NCI-H69 (cell line): Measurements from ENCODE around the gene ARHGAP6.

Experiments
- DNase-seq: peaks from one replicate; lab custom pipeline; 2025; lab: John Stamatoyannopoulos, UW

Gene ARHGAP6

DNA sequence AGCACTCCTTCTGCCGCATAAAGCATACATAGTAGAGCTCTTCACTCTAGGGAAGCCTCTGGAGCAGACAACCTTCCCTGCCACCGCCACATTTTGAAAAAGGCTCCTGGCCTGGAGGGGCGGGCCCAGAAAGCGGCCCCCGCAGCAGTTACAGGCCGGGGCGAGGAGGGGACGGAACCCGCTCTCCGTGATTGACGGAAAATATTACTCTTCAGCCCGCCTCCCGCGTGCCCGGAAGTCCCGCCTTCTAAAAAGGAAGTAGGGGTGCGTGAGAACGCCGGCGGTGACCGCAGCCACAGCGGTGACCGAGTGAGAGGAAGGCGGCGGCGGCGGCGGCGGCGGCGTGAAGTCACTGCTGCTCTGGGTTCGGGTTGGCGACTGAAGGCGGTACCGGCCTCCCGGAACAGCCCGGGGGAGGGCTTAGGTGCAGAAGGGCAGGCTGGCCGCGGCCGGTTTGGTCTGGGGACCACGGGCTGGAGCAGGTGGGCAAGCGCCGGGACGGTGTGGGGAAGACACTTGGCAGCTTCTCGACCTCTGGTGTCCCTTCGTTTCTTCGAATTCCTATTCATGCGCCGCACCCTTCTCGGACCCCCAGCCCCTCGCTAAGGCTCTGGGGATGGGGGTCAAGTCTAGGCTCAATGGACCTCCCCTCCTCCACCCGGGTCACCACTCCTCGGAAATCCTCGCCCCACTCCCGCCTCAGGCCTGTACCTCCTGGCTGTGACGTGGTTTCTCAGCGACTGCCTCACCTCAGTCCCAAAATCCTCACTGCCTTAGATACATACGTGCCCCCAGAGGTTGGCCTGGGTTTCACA is 554.5 kb downstream of the ARHGAP6 start, which contains the start of gene HCCS:
Gene HCCS, plus strand, starts transcription at position 296 of the 815 bp plus-strand sequence. CDS start 729 bp downstream, outside the sequence.
- DNase-seq: peak; percentile 88

DNA sequence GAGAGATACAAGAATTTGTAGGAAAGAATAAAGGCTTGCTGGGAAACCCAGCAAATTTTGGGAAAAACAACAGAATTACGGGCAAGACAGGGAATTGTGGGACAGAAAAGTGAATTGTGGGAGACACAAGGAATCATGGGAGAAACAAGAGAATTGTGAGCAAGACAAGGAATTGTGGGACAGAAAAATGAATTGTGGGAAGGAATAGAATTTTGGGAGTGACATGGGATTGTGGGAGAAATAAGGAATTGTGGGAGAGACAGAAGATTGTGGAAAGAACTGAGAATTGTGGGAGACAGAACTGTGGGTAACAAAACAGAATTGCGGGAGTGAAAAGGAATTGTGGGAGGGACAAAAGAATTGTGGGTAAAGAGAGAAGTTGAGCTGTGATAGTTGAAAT is 555.8 kb downstream of the ARHGAP6 start:
- no peak for DNase-seq

DNA sequence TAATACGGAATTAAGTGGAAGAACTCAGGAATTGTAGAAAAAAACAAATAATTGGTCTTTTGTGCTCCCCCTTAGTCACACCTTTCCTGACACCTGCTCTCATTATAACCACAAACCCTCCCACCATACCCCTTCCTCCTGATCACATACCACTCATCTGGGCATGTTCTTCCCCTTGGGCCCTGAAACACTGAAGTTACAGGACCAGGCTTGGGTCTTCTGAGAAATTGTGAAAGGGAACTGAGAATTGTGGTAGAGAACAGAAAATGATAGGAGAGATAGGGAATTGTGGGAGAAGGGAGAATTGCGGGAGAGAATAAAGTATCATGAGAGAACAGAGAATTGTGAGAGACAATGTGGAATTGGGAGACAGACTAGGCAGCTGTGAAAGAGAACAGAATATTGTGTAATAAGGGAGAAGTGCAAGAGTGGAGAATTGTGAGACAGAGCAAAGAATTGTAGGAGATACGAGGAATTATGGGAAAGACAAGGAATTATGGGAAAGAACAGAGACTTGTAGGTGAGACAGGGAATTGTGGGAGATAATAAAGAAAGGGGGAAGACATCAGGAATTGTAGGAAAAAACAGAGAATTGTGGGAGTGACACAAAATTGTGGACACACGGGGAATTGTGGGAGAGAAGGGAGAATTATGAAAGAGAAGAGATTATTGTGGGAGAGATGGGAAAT is 557.3 kb downstream of the ARHGAP6 start:
- no peak for DNase-seq

- no peak for DNase-seq
Measured at GRCh38 chrX:11105080-11105479, 560.6 kb downstream of the ARHGAP6 start.

- no peak for DNase-seq
Measured at GRCh38 chrX:11103751-11104150, 562.0 kb downstream of the ARHGAP6 start.

- no peak for DNase-seq
Measured at GRCh38 chrX:11103006-11103405, 562.7 kb downstream of the ARHGAP6 start.

GRCh38 chrX:11100281-11101035 is 565.3 kb downstream of the ARHGAP6 start:
- peak; percentile 43 for DNase-seq

DNA sequence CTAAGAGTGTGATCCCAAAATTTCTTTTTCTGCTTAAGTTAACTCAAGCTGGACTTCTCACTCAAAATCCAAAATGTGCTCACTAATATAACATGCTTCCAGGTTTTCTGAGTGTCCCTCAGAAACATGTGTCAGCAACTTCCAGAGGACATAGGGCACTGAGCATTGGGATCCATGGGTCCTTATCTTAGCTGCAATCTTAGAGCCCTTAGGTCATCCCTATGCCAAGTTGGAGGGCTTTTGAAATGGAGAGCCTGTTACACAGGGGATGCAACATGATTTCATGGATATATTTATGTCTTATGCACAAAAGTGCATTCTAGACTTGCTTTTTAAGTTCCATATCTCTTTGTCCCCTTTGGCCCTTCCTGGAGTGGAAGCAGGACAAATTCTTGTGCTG is 566.3 kb downstream of the ARHGAP6 start:
- DNase-seq: no peak

DNA sequence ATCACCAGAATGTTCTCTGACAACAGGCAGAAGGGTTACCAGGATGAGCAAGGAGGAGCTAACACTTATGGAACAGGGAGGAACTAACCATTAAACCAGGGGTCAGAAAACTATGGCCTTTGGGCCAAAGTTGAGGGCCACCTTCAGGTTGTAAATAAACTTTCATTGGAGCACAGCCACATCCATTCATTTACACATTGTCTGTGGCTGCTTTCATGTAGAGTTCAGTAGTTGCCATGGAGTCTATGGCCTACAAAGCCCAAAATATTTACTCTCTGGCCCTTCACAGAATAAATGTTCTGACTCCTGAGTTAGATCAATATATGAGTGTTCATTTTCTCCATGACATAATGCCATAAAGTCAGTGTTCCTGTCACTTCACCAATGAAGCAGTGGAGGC is 567.8 kb downstream of the ARHGAP6 start:
- DNase-seq: no peak

DNA sequence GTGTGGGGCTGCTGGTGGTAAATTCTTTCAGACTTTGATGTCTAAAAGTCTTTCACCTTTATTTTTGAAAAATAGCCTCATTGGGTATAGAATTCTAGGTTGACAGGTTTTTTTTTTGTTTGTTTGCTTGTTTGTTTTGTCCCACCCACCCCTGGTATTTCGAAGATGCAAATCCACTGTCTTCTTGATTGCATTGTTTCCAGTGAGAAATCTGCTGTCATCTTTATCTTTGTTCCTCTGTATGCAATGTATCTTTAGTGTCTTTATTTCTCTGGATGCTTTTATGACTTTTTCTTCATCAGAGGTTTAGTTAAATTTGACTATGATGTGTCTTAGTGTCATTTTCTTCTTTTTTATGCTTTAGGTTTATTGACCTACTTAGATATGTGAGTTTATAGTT is 575.9 kb downstream of the ARHGAP6 start:
- DNase-seq: no peak
